Measurements from ENCODE around the gene CCDC9B.

The CCDC9B gene

DNA sequence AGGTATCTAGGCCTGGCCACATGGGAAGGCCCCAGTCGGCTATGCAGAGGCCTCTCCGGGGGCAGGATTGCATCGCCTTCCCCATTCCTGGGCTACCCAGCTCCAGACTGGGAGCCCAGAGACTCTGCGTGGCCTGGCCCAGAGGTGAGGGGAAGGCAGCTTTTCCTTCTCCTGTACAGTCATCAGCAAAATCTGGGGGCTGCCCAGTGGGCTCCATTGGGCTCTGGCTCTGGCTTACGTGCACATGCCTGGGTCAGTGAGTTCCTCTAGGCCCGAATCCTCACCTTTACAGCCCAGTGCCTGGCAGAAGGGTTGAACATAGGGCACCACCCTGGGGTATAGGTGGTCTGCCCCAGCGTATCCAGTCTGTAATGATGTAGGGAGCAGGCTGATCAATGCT lies 53.9 kb downstream of the CCDC9B start:
- no peak for DNase-seq

DNA sequence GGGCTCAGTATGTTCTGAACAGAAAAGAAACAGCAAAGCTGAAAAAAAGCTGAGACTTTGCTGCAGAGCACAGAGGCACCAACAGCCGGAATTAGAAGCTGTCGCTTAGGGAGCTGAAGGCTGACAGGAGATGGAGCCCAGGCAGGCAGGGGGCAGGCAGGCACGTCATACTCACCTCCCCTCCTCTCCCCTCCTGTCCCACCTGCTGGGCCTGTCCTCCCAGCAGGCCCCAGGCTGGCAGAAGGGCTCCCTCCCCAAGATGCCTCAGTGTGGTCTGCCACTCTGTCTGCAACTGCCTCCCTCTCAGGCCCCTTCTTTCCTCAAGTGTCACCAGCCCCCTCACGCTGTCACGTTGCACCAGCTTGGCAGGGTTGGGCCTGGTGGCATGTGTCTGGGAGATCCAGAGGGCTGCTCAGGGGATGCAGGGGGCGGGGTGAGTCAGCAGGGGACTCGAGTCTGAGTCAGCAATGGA lies 54.6 kb downstream of the CCDC9B start:
- no peak for DNase-seq

DNA sequence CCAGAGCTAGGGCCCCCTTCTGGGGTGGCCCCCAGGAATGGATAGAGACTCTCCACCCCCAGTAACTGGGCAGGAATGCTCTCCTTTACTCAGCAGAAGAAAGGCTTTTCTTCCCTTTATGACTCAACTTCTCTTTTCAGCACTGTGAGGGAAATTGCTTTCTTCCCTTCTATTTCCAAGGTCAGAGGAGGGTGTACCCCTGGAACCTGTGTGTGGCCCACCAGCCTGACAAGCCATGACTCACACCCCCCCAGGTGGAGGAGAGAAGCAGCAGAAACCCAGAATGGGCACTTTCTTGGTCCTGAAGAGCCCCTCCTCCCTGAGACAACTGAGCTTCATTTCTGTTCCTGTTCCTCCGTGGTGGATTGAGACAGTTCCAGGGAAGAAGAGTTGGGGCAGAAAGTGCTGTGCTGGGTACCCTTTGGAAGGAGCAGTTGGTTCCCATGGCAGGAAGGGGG lies 55.2 kb downstream of the CCDC9B start:
- no peak for DNase-seq

DNA sequence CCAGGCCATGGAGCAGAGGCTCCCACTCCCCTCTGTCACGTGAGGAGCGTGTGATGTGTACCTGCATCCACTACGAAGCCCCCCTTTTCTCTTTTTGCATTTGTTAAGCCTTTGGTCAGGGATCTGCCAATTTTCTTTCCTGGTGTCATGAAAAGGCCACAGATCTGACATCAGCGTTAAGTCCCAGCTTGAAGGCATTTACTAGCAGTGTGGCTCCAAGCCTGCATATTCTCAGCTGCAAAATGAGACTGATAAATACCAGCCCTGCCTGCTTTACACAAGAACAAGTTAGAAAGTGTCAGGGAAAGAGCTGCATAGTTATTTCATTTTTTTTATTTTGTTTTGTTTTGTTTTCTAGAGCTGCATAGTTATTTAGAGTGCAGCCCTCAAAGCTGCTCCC lies 55.6 kb downstream of the CCDC9B start:
- DNase-seq = no peak

DNA sequence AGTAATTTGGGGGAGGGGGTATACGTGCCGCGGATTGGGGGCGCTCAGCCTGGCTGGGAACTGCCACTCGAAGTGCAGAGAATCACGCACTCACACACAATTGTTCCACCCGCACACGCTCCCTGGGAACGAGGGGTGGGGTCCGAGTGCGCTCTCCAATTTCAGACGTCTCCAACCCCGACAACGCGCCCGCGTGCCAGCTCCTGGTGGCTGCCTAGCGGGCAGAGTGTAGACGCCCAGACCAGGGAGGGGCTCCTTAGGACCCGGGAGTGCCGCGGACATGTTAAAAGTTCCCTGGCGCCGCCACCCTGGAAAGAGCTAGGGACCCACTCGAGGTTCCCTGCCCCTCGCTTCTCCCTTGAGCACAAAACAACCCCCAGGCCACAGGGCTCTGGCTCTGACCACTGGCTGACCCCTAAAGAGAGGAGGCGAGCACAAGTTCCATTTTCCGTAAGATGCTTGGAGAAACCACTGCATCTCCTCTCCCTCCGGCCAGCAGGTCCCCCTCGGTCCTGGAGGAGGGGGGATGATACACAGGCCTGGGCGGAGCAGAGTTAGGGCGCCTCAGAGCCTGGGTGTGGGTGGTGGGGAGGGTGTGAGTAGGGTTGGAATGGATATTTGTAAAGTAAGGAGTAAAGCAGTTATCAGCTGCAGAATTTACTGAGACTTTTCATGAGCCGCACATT lies 57.0 kb downstream of the CCDC9B start:
- no peak for DNase-seq

DNA sequence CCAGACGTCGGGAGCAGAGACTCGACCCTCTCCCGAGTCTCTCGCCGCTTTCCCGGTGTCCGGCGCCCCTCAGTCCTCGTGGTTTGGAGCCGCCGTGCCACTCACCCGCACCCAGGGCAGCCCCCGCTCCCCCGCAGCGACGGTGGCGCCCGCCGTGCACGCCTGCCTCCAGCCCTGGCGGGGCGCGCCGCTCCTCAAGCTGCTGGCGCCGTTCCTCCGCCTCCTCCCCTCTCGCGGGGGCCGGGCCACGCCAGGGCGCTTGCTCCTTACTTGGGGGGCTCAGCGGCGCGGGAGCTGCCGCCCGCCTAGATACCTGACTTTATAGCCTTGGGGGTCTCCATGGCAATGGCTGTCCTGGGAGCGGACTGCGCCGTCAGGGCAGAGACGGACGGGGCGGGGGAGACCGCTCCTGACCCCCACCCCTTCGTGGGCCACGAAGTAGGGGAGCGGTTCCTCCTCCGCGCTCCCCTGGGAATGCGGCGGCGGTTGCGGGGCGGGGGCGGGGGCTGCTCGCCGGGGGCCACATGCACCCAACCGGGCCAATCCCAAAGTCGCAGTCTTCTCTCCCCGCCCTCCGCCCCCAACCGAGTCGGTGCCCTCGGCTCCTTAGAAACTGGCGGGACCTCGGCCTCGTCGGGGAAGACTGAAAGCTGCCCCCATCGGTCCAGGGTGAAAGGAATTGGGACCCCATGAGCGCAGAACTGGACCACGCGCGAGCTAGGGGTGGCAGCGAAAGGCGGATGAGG lies 57.7 kb downstream of the CCDC9B start, which contains the start of gene ANKRD63:
Gene ANKRD63 (minus strand): TSS at position 196 of the 746 bp plus-strand sequence. CDS start 478 bp downstream, outside the sequence.
- DNase-seq = peak; percentile 29

DNA sequence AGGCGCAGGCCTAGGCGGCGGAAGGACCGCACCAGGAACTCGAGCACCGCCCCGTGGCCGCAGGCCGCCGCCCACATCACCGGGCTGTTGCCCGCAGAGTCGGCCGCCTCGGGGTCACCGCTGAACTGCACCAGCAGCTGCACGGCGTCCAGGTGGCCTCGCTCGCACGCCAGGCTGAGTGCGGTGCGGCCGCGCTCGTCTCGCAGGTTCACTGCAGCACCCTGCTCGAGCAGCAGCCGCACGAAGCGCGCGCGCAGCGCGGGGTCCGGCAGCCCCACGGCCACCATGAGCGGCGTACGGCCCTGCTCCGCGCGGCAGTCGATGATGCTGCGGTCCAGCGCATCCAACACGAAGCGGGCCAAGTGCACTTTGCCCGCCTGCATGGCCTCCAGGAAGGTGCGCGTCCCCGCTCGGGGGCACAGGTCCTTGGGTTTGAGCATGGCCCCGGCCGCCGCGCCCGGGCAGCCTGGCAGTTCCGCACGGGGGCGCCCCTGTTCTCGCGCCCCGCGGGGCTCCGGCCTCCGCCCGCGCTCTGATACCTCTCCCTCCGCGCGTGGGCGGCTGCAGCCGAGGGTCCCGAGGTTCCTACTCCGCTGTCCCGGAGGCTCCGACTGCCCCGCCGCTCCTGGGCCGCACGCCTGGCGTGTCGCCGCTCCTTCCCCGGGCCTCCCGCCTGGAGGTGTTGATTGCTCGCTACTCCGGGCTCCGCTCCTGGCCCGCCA lies 58.4 kb downstream of the CCDC9B start:
- DNase-seq = peak; percentile 36

DNA sequence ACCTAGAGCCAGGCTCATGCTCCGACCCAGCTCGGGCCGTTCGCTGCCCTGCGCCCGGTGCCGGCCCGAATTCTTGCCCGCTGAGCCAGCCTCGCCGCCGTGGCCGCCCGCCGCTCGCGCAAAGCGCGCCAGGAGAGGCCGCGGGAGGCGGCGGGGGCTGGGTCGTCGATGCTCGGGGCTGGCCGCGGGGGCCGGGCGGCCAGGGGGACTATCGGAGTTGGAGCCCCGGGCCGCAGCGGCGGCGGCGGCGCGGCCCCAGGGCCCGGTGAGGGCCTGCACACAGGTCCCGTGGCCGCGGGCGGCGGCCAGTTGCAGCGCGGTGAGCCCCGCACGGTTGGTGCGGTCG lies 59.0 kb downstream of the CCDC9B start:
- DNase-seq = no peak
